T1000 (cell line): ENCODE data around the gene PGAM1.
"Not testable (repeated sequence)": the region's sequence is repeated elsewhere in the genome, so short reads cannot be mapped to it uniquely, and the experiment has no call there.

Experiments
- DNase-seq: peaks from one replicate; lab custom pipeline; 2025; ENCODE audit warnings: mixed read lengths; lab: John Stamatoyannopoulos, UW

Gene PGAM1

GRCh38 chr10:97425964-97426775 lies at the start of gene PGAM1:
Gene PGAM1 (plus strand): TSS chr10:97426191. CDS start chr10:97426308, 117 bp downstream.
- DNase-seq, result peak; percentile 98

DNA sequence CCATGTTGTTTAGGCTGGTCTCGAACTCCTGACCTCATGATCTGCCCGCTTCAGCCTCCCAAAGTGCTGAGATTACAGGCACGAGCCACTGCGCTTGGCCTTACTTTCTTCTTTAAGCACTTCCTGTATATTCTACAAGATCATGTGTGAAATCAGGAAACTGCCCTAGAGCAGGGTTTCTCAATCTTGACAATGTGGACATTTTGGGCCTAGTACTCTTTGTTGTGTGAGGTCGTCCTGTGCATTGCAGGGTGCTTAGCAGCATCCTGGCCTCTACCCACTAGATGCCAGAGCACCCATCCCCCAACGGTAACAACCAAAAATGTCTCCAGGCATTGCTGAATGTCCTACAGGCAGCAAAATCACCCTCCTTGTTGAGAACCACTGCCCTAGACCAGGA lies 49.6 kb upstream of the PGAM1 start:
- no peak for DNase-seq

- no peak for DNase-seq
Measured at GRCh38 chr10:97378933-97379921, 46.8 kb upstream of the PGAM1 start.

DNA sequence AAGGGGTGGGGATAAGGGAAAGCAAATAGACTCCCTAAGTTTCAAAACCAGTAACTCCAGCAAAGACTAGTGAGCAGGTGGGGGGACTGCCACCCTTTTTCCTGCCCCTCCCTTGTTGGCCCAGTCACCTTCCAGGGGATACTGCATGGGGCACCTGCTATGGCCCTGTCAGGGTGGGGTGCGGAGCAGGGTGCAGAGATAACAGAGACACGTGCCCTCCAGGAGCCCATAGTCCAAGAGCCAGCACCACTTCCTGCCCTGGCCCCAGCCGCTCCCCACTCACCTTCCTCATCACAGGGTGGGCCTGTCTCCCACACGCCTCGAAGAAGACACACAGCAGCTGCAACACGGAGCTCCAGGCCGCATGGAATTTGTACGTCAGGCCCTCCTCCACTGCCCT lies 45.5 kb upstream of the PGAM1 start:
- no peak for DNase-seq

- no peak for DNase-seq
Measured at GRCh38 chr10:97381626-97382025, 44.4 kb upstream of the PGAM1 start.

- DNase-seq, result no peak
Measured at GRCh38 chr10:97383159-97383558, 42.8 kb upstream of the PGAM1 start.

- no peak for DNase-seq
Measured at GRCh38 chr10:97384156-97384555, 41.8 kb upstream of the PGAM1 start.

DNA sequence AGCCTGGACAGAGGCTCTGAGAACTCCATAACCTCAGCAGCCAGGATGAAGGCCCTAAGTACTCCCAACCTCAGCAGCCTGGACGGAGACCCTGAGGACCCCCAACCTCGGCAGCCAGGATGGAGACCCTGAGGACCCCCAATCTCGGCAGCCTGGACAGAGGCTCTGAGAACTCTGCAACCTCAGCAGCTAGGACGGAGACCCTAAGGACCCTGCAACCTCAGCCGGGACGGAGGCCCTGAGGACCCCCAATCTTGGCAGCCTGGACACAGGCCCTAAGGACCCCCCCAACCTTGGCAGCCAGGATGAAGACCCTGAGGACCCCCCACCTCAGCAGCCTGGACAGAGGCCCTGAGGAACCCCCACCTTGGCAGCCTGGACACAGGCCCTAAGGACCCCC lies 41.4 kb upstream of the PGAM1 start:
- no peak for DNase-seq

GRCh38 chr10:97385565-97385964 lies 40.4 kb upstream of the PGAM1 start:
- DNase-seq, result no peak

- DNase-seq, result no peak
Measured at GRCh38 chr10:97388152-97388551, 37.8 kb upstream of the PGAM1 start.

- DNase-seq, result no peak
Measured at GRCh38 chr10:97390091-97390490, 35.9 kb upstream of the PGAM1 start.

DNA sequence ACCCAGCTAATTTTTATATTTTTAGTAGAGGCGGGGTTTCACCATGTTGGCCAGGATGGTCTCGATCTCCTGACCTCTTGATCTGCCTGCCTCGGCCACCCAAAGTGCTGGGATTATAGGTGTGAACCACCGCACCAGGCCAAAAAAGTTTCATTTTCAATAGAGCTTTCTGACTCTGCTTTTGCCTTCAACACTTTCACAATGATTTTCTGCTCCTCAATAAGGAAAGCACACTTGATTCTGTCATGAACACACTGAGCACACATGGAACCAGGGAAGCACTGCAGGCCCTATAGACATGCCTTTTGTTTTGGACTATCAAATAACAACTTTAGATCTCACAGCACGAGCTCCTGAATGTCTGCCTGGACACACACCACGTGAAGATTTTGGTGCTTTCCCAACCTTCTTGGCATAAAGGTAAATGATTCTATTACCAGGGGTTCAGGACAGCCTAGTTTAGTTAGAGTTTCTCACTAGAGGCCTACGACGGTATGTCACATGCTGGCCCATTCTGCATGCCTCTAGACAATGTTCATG lies 32.9 kb upstream of the PGAM1 start:
- no peak for DNase-seq

GRCh38 chr10:97396056-97396455 lies 29.9 kb upstream of the PGAM1 start:
- DNase-seq, result no peak

DNA sequence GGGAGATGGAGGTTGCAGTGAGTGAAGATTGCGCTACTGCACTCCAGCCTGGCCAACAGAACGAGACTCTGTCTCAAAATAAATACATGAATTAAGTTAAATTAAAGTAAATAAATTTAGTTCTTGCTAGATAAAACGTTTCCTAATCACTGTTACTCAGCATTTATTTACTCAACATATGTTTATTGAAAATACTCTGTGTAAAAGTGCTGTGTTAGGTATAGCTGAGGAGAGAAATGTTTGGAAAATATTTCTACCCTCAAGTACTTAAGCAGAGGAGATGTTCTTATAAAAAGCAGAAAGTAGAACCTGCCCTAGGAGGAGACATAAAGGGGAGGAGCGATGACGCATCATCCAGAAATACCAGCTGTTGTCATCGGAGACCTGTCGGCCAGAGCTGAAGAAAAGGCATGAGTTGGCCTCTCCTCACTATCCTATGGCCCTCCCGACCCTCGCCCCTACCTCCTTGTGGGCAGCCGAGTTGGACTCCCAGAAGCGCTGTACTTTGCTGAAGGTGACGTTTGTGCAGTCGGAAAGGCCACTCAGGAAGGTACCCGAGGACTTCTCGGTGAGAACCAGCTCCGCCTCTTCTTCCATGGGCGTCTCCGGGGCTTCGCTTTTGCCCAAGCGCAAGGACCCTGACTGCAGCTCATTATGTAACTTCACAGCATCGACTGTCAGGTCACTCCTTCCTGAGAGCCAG lies 26.0 kb upstream of the PGAM1 start:
- DNase-seq, result peak; percentile 52

DNA sequence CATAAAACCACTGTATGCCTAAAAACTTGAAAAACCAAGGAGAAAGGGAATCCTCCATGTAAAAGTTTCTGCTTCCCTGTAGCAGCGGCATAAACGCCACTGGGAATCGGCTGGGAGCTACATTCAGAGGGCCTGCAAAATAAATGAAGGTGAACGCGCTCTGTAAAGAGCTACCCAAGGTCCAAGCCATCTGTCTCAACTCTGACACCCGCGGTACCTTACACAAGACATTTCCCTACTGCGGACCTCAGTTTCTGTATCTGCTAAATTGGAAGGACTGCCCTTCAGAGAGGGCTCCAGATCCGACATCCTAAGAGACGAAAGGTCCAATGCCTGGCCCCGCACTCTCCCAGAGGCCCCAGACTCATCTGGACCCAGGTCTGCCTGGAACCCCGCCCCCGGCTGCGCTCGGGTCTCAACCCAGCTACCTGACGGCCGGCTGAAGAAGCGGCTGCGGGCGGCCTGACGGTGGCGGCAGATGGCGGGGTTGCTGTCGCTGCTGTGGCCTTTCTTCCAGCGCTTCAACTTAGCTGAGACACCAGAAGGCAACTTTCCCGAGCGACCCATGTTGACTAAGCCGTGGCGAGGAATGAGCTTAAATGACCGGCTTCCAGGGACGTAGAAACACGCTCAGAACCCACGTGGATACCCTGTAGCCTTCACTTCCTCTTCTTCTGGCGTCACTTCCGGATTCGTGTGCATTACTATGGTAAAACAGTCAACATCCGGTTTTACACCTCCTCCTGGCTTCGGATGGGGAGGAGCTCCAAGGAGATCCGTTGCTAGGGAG lies 25.1 kb upstream of the PGAM1 start, which contains the start of gene RRP12:
TSS of gene RRP12 (minus strand) at position 676 of the 790 bp plus-strand sequence. CDS start at position 567, 109 bp downstream.
- peak; percentile 90 for DNase-seq

DNA sequence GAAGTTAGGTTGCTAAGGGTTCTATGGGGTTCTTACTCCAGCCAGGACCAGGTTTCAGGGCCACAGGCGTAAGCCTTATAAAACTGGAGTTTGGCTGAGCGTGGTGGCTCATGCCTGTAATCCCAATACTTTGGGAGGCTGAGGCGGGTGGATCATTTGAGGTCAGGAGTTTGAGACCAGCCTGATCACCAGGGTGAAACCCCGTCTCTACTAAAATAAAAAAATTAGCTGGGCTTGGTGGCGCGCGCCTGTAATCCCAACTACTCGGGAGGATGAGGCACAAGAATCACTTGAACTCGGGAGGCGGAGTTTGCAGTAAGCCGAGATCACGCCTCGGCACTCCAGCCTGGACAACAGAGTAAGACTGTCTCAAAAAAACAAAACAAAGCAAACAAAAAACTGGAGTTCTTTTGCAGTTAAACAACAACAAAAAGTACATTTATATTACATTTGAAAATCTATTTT lies 24.5 kb upstream of the PGAM1 start:
- no peak for DNase-seq

DNA sequence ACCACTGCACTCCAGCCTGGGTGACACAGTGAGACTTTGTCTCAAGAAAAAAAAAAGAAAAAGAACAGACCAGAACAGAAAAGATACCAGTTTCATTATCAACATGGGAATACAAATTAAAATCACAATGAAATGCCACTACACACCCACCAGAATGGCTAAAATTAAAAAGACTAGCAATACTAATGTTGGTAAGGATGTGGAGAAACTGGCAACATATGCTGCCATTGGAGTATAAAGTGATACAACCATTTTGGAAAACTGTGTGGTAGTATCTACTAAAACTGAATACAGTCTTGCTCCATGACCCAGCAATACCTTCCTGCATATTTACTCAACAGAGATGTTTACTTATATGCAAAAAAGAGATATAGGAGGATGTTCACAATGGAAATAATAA lies 21.9 kb upstream of the PGAM1 start:
- no peak for DNase-seq

- DNase-seq, result no peak
Measured at GRCh38 chr10:97406064-97406463, 19.9 kb upstream of the PGAM1 start.

DNA sequence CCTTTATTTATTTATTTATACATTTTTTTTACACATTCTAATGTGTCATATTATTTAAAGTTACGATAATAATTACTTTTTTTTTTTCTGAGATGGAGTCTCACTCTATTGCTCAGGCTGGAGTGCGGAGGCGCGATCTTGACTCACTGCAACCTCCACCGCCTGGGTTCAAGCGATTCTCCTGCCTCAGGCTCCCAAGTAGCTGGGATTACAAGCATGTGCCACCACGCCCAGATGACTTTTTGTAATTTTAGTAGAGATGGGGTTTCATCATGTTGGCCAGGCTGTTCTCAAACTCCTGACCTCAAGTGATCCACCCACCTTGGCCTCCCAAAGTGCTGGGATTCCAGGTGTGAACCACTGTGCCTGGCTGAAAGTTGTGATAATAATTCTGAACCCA lies 19.5 kb upstream of the PGAM1 start:
- DNase-seq, result not testable (repeated sequence)

DNA sequence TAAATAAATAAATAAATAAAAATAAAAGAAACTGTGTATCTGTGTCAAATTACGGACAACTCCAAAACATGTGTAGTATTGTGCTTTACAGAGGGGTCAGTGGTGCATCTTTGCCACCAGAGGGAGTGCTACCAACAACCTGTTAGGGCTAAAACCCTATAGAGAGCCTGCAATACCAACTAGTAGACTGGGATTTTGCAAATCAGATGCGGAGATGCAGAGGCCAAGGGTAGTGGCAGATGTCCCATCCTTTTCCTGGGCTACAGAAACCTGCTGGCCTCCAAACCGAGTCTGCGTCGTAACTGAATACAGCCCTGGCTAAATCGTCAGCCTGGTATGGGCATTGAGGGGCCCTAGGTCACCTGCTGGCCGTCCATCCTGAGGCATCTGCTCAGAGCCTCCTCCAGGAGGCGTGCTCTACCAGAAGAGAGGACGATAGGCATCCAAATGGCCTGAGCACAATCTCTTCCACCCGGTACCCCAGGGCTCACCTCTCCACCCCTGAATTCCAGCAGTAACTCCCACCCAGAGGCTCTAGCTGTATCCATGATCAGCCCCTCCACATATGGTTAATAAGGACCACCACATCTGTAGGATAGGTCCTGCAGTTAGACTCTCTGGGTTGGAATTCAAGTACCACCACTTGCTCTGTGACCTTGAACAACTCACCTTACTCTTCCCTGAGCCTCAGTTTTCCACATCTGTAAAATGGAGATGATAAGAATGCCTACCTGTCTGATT lies 18.6 kb upstream of the PGAM1 start:
- peak; percentile 69 for DNase-seq
